Lower leg skin (tissue), 4 donors: ENCODE results near the gene KCNK15. TPM values are rescaled to one million over a fixed set of nuclear protein-coding genes. Genes with fewer than 3 reads are reported as not detected.

ENCODE experiments used
- DNase-seq, 2 donors: peaks; one replicate each; pipeline ENCODE4 v3.0.0-alpha.2; 2019; ENCODE audit warnings: low spot score in 2 of 2
- H3K4me3 ChIP-seq: fragments of 200-600 bp; sonication (generic); 2 replicates; pipeline ENCODE4 v1.5.1; 2017; ENCODE audit warnings: mild to moderate bottlenecking, low read depth; ENCODE audit not compliant: poor library complexity, severe bottlenecking
- POLR2A ChIP-seq, 2 donors: fragments of 450-650 bp; IDR thresholded peaks; one replicate each; pipeline ENCODE4 v1.6.1; 2016 to 2017; ENCODE audit warnings: antibody characterized with exemption in 2 of 2, mild to moderate bottlenecking in 1 of 2, moderate library complexity in 1 of 2
- WGBS, 2 donors: methylation state at CpG; one replicate each; pipeline ENCODE4 v1.1.5; 2018; 5-methylcytosine and 5-hydroxymethylcytosine counted together
- intact Hi-C: fragments of 100-400 bp; cut with DNase I; formaldehyde crosslinking; loops from one replicate; pipeline ENCODE4 v1.15.0; 2023; ENCODE audit warnings: low total_unique reads
- total RNA-seq, 4 donors: library from RNA; depleted of rRNA; stranded (reverse); fragments of >200 nt; gene quantifications; one replicate each; pipeline ENCODE4 v1.1.0, GENCODE V29; 2016
- TF ChIP-seq, protein P1 (sequence below), 3 donors: fragments of 450-650 bp; IDR thresholded peaks; one replicate each; pipeline ENCODE4 v1.5.1; 2016; ENCODE audit warnings: antibody characterized with exemption in 3 of 3, mild to moderate bottlenecking in 3 of 3, moderate library complexity in 2 of 3

KCNK15 gene
- total RNA-seq, 4 donors from 2014 or later: 1.5 to 3.5 (median 2.5) TPM

DNA sequence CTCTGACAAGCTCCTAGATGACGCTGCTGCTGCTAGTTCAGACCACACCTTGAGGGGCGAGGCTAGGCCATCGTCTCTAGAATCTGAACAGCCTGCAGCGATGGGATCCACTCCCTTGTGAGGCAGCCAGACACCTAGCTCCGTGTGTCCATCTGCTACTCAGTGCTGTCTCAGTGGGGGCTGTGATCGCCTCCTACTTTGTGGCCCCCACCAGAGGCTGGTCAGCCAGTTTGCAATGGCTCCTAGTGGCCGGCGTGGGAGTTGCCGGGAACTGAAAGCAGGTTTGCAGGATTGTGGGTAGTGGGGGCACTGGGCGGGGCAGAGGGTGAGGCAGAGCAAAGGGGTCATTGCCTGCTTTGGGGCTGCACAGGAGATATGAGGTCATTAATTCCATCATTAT lies 27.7 kb upstream of the KCNK15 start:
- no peak for DNase-seq
- no peak overlapping the region for H3K4me3 ChIP-seq
- TF ChIP-seq, protein P1, sequence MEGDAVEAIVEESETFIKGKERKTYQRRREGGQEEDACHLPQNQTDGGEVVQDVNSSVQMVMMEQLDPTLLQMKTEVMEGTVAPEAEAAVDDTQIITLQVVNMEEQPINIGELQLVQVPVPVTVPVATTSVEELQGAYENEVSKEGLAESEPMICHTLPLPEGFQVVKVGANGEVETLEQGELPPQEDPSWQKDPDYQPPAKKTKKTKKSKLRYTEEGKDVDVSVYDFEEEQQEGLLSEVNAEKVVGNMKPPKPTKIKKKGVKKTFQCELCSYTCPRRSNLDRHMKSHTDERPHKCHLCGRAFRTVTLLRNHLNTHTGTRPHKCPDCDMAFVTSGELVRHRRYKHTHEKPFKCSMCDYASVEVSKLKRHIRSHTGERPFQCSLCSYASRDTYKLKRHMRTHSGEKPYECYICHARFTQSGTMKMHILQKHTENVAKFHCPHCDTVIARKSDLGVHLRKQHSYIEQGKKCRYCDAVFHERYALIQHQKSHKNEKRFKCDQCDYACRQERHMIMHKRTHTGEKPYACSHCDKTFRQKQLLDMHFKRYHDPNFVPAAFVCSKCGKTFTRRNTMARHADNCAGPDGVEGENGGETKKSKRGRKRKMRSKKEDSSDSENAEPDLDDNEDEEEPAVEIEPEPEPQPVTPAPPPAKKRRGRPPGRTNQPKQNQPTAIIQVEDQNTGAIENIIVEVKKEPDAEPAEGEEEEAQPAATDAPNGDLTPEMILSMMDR (IDR thresholded peaks at IDR 0.05): no peak
- WGBS, 2 donors: 47 to 62% methylated on average over 10 of the region's 10 CpGs
- intact Hi-C loops: no loop called here

DNA sequence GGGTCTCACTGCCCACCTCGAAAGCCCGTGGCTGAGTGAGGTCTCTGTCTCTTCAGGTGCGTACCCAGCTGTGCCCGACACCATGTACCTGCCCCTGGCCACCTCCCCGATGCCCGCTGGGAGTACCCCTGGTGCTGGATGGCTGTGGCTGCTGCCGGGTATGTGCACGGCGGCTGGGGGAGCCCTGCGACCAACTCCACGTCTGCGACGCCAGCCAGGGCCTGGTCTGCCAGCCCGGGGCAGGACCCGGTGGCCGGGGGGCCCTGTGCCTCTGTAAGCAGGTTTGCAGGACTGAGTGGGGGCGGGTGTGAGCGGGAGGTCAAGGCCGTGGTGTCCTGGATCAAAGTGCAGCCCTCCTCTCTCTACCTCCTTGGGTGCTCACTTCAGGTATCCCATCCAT lies 25.8 kb upstream of the KCNK15 start:
- DNase-seq: no peak
- no peak overlapping the region for H3K4me3 ChIP-seq
- 89 to 94% methylated on average over 9 to 14 of the region's 19 CpGs for WGBS, 2 donors
- intact Hi-C loops: no loop called here
- TF ChIP-seq, protein P1 (IDR thresholded peaks at IDR 0.05): no peak
- no peak for TF ChIP-seq POLR2A (IDR thresholded peaks at IDR 0.05)

DNA sequence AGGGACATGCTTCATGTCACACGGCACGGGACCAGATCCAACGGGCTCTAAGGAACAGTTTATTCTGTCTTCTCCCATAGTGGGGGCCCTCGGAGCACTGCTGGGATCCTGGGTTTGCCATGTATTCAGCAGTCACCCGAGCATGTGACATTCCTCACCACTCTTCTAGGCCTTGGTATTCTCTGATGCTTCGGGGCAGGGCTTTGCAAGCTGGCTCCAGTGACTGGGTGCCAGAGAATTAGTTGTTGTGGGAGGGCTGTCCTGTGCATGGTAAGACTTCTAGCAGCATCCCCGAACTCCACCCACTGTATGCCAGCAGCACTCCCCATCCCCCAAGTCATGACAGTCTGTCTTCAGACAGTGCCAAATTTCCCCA lies 25.1 kb upstream of the KCNK15 start:
- H3K4me3 ChIP-seq: no peak overlapping the region
- 23 to 37% methylated on average over 7 of the region's 7 CpGs for WGBS, 2 donors
- DNase-seq: peak in 1 of 2 donors; percentile 91
- no peak for TF ChIP-seq POLR2A (IDR thresholded peaks at IDR 0.05)
- TF ChIP-seq, protein P1 (IDR thresholded peaks at IDR 0.05): no peak
- intact Hi-C loops: no loop called here

DNA sequence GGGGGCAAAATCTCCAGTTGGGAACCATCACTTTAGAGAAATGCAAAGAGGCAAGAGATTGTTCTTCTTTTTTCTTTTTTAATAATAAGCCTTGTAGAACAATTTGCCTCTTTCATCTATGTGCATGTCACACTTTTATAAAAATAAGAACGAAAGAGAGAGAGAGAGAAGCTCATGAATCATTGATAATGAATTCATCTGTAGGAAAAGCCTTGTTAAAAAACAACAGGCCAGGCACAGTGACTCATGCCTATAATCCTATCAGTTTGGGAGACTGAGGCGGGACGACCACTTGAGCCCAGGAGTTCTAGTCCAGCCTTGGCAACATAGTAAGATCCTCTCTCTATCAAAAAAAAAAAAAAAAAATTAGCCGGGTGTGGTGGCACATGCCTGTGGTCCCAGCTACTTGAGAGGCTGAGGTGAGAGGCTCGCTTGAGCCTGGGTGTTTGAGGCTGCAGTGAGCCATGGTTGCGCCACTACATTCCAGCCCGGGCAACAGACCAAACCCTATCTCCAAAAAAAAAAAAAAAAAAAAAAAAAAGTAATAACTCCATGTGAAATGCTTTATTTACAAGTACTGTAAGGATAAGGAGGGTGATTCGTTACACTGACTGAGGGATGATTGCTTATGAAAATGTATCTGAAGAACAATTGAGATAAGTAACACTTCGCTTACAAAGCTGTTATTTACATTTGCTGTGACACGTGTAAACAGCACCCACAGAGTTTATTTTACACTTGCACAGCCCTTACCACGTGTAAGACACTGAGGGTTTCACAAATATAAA lies 24.5 kb upstream of the KCNK15 start:
- peak in 1 of 2 donors; percentile 88 for DNase-seq
- H3K4me3 ChIP-seq: no peak overlapping the region
- WGBS, 2 donors: 31 to 33% methylated on average over 11 of the region's 11 CpGs
- TF ChIP-seq POLR2A (IDR thresholded peaks at IDR 0.05): no peak
- TF ChIP-seq, protein P1 (IDR thresholded peaks at IDR 0.05): no peak
- intact Hi-C loops: no loop called here

DNA sequence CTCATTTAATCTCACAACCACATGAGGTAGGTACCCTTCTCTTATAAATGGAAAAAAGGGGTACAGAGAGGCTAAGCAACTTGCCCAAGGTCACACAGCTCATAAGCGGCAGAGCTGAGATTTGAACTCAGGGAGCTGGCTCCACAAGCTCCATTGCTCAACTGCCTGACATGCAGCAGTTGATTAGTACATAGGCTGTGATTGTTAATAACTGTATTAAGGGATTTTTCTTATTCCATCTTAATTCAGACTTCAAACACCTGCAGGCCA lies 23.9 kb upstream of the KCNK15 start:
- no peak overlapping the region for H3K4me3 ChIP-seq
- WGBS, 2 donors: 96 to 100% methylated on average over 1 of the region's 1 CpG
- intact Hi-C loops: no loop called here
- TF ChIP-seq POLR2A (IDR thresholded peaks at IDR 0.05): no peak
- TF ChIP-seq, protein P1 (IDR thresholded peaks at IDR 0.05): no peak
- no peak for DNase-seq

DNA sequence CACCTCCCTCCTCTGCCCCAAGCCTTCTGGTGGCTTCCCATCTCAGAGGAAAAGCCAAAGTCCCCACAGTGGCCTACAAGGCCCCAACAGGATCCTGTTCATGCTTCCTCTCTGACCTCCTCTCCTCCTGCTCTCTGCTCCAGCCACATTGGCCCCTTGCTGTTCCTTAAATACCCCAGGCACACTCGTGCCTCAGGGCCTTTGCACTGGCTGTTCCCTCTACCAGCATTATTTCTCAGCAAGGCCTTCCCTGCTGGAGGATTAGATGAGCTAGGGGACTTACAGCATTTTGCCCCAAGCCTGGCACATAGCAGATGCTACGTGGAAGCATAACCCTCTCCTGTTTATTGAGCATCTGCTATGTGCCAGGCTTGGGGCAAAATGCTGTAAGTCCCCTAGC lies 22.7 kb upstream of the KCNK15 start:
- no peak for DNase-seq
- H3K4me3 ChIP-seq: no peak overlapping the region
- WGBS, 2 donors: 75 to 79% methylated on average over 2 of the region's 2 CpGs
- intact Hi-C loops: no loop called here
- TF ChIP-seq POLR2A (IDR thresholded peaks at IDR 0.05): no peak
- TF ChIP-seq, protein P1 (IDR thresholded peaks at IDR 0.05): no peak
